Activated CD4-positive, alpha-beta memory T cell treated with anti-CD3 and anti-CD28 coated beads for 36 hours (primary cell): ENCODE measurements around the gene MICAL3. TPM values are rescaled to one million over a fixed set of nuclear protein-coding genes. Genes with fewer than 3 reads are reported as not detected.

ENCODE experiments used
- CTCF ChIA-PET: fragments of 350-600 bp; sonication (Branson Sonifier 250); formaldehyde crosslinking; loops from one replicate; lab custom pipeline; 2021; ENCODE audit warnings: antibody characterized with exemption, inconsistent platforms; lab: Charles Lee
- POLR2A ChIA-PET: fragments of 350-600 bp; sonication (Branson Sonifier 250); formaldehyde crosslinking; loops from one replicate; lab custom pipeline; 2021; ENCODE audit warnings: antibody characterized with exemption; lab: Charles Lee
- DNase-seq: peaks from one replicate; pipeline ENCODE4 v3.0.0-alpha.2; 2020
- H3K27ac Mint-ChIP-seq: one replicate; pipeline ENCODE4 v1.8.0; 2021; ENCODE audit warnings: mixed read lengths
- H3K27me3 Mint-ChIP-seq: one replicate; pipeline ENCODE4 v1.8.0; 2021; ENCODE audit warnings: mixed read lengths
- H3K36me3 Mint-ChIP-seq: one replicate; pipeline ENCODE4 v1.8.0; 2021; ENCODE audit warnings: mixed read lengths
- H3K4me1 Mint-ChIP-seq: one replicate; pipeline ENCODE4 v1.8.0; 2021; ENCODE audit warnings: low read depth, mixed read lengths
- H3K4me3 Mint-ChIP-seq: one replicate; pipeline ENCODE4 v1.8.0; 2021; ENCODE audit warnings: mild to moderate bottlenecking, mixed read lengths
- H3K9me3 Mint-ChIP-seq: one replicate; pipeline ENCODE4 v1.8.0; 2021; ENCODE audit warnings: mixed read lengths
- intact Hi-C: fragments of 100-400 bp; cut with micrococcal nuclease; formaldehyde crosslinking; loops from one replicate; pipeline ENCODE4 v1.15.1; 2023
- total RNA-seq, 2 experiments: library from RNA; stranded (reverse); gene quantifications; one replicate each; pipeline ENCODE4 v1.2.3, GENCODE V29; 2021

MICAL3 gene
- total RNA-seq, 2 experiments from 2014 or later, result 29.7 to 37.2 TPM

- ChIA-PET POLR2A (no interaction called here), CTCF (no interaction called here)
- H3K27me3 Mint-ChIP-seq, result no peaks in the 10 kb centered on the region
- intact Hi-C loops, result no loop called here
- H3K9me3 Mint-ChIP-seq, result no peaks in the 10 kb centered on the region
- DNase-seq, result no peak
- no peak overlapping the region for H3K27ac Mint-ChIP-seq
- peaks cover 13% of the 10 kb centered on the region for H3K36me3 Mint-ChIP-seq
- no peaks in the 10 kb centered on the region for H3K4me1 Mint-ChIP-seq
- H3K4me3 Mint-ChIP-seq, result no peak overlapping the region
These were observed 220.6 kb downstream of the MICAL3 start for GRCh38 chr22:17803609-17804270.

DNA sequence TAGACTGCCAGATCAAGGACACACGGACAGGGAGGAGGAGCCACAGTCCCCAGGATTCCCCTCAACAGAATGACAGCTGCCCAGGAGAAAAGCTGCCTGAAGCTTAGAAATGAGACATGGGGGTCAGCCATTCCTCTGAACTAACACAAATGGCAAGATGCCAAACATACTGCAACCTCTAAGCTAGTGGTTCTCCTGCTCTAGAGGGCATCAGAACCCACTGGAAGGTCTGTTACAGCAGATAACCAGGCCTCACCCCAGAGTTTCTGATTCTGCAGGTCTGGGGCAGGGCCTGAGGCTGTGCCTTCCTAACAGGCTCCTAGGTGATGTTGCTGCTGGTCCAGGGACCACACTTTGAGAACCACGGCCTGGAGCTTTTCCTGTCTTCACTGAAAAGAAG lies 221.5 kb downstream of the MICAL3 start:
- H3K4me3 Mint-ChIP-seq, result no peak overlapping the region
- no peaks in the 10 kb centered on the region for H3K27me3 Mint-ChIP-seq
- CTCF ChIA-PET, result no interaction called here
- DNase-seq, result no peak
- no peaks in the 10 kb centered on the region for H3K9me3 Mint-ChIP-seq
- H3K27ac Mint-ChIP-seq, result no peak overlapping the region
- intact Hi-C loops, result no loop called here
- peaks cover 13% of the 10 kb centered on the region for H3K36me3 Mint-ChIP-seq
- POLR2A ChIA-PET, result no interaction called here
- peaks cover 3% of the 10 kb centered on the region for H3K4me1 Mint-ChIP-seq

GRCh38 chr22:17802411-17802810 lies 221.9 kb downstream of the MICAL3 start:
- Mint-ChIP-seq H3K4me1 (peaks cover 3% of the 10 kb centered on the region), H3K9me3 (no peaks in the 10 kb centered on the region), H3K27ac (no peak overlapping the region), H3K27me3 (no peaks in the 10 kb centered on the region), H3K4me3 (no peak overlapping the region), H3K36me3 (peaks cover 9% of the 10 kb centered on the region)
- DNase-seq, result no peak
- ChIA-PET POLR2A (no interaction called here), CTCF (no interaction called here)
- intact Hi-C loops, result no loop called here

- DNase-seq, result no peak
- H3K27ac Mint-ChIP-seq, result no peak overlapping the region
- ChIA-PET POLR2A (no interaction called here), CTCF (interaction anchor here (1.0 kb wide), 1 partner anchor 13 kb away, joined by 4 read pairs; no protein-coding TSS in a partner anchor)
- H3K27me3 Mint-ChIP-seq, result no peaks in the 10 kb centered on the region
- intact Hi-C loops, result no loop called here
- H3K9me3 Mint-ChIP-seq, result no peaks in the 10 kb centered on the region
- no peaks in the 10 kb centered on the region for H3K36me3 Mint-ChIP-seq
- H3K4me3 Mint-ChIP-seq, result no peak overlapping the region
- peaks cover 3% of the 10 kb centered on the region for H3K4me1 Mint-ChIP-seq
These were observed 226.4 kb downstream of the MICAL3 start for GRCh38 chr22:17797721-17798559.

- no peaks in the 10 kb centered on the region for H3K9me3 Mint-ChIP-seq
- intact Hi-C loops, result no loop called here
- no peak for DNase-seq
- no peak overlapping the region for H3K27ac Mint-ChIP-seq
- POLR2A ChIA-PET, result no interaction called here
- peaks cover 3% of the 10 kb centered on the region for H3K4me1 Mint-ChIP-seq
- H3K27me3 Mint-ChIP-seq, result no peaks in the 10 kb centered on the region
- no peaks in the 10 kb centered on the region for H3K36me3 Mint-ChIP-seq
- no peak overlapping the region for H3K4me3 Mint-ChIP-seq
- CTCF ChIA-PET, result no interaction called here
These were observed 227.7 kb downstream of the MICAL3 start for GRCh38 chr22:17796695-17797094.

GRCh38 chr22:17795661-17796548 lies 228.5 kb downstream of the MICAL3 start:
- ChIA-PET POLR2A (no interaction called here), CTCF (no interaction called here)
- Mint-ChIP-seq H3K4me3 (no peak overlapping the region), H3K27me3 (no peaks in the 10 kb centered on the region), H3K9me3 (no peaks in the 10 kb centered on the region), H3K4me1 (peaks cover 3% of the 10 kb centered on the region), H3K27ac (no peak overlapping the region), H3K36me3 (no peaks in the 10 kb centered on the region)
- no peak for DNase-seq
- intact Hi-C loops, result no loop called here

DNA sequence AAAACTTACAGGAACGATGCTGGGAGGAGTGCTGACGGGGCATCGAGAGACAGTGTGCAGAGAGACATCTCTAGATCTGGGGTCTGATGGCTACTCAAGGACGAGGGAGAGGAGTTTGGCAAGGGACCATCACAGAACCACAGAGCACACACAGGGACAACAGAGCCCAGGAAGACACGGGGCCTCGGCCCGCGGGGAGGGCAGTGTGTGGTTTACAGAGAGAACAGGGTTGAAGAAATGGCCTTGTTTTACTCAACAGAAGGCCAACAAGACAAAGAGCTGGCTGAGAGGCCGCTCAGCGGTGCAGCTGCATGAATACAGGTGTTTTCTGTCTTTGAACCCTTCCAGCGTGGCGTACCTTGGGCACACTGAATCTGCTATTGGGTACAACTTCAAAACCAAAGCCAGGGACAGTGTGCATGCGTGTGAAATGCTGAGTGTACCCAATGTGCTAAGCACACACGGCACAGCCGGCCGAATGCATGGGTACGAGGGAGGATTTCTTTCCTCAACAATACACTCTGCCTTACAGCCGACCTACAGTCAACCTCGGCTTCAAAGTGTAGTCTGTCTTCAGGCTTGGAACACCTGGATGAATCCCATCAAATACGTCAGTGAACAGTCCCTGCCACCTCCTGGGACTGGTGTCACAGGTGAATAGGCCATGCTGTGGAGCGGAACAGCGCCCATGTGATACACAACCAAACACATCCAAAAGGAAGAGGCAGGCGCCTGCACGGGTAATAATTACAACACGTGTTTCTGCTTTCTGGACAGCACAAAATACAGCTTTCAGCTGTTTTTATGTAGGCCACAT lies 229.4 kb downstream of the MICAL3 start:
- CTCF ChIA-PET, result no interaction called here
- no peaks in the 10 kb centered on the region for H3K9me3 Mint-ChIP-seq
- H3K4me1 Mint-ChIP-seq, result peaks cover 3% of the 10 kb centered on the region

GRCh38 chr22:17792854-17793434 lies 231.4 kb downstream of the MICAL3 start:
- no peaks in the 10 kb centered on the region for H3K9me3 Mint-ChIP-seq
- no peak overlapping the region for H3K4me3 Mint-ChIP-seq
- DNase-seq, result no peak
- H3K36me3 Mint-ChIP-seq, result peaks cover 3% of the 10 kb centered on the region
- H3K27ac Mint-ChIP-seq, result no peak overlapping the region
- POLR2A ChIA-PET, result no interaction called here
- H3K4me1 Mint-ChIP-seq, result no peaks in the 10 kb centered on the region
- CTCF ChIA-PET, result interaction anchor here (1.3 kb wide), 1 partner anchor 283 kb away, joined by 3 read pairs; no protein-coding TSS in a partner anchor
- no peaks in the 10 kb centered on the region for H3K27me3 Mint-ChIP-seq
- intact Hi-C loops, result no loop called here

More for the DNA sequence above, 229.4 kb downstream of the MICAL3 start:
- POLR2A ChIA-PET, result interaction anchor here (0.7 kb wide), 1 partner anchor 281 kb away, joined by 3 read pairs; no protein-coding TSS in a partner anchor
- Mint-ChIP-seq H3K36me3 (no peaks in the 10 kb centered on the region), H3K27ac (no peak overlapping the region), H3K27me3 (no peaks in the 10 kb centered on the region), H3K4me3 (no peak overlapping the region)
- intact Hi-C loops, result no loop called here
- no peak for DNase-seq

GRCh38 chr22:17792299-17792698 lies 232.1 kb downstream of the MICAL3 start:
- ChIA-PET POLR2A (no interaction called here), CTCF (interaction anchor here (1.3 kb wide), 1 partner anchor 284 kb away, joined by 3 read pairs; no protein-coding TSS in a partner anchor)
- Mint-ChIP-seq H3K36me3 (peaks cover 3% of the 10 kb centered on the region), H3K27ac (no peak overlapping the region), H3K9me3 (no peaks in the 10 kb centered on the region), H3K4me3 (no peak overlapping the region), H3K4me1 (no peaks in the 10 kb centered on the region), H3K27me3 (no peaks in the 10 kb centered on the region)
- DNase-seq, result no peak
- intact Hi-C loops, result no loop called here

GRCh38 chr22:17791196-17791595 lies 233.2 kb downstream of the MICAL3 start:
- intact Hi-C loops, result no loop called here
- no peaks in the 10 kb centered on the region for H3K9me3 Mint-ChIP-seq
- no peaks in the 10 kb centered on the region for H3K27me3 Mint-ChIP-seq
- peaks cover 3% of the 10 kb centered on the region for H3K36me3 Mint-ChIP-seq
- no peaks in the 10 kb centered on the region for H3K4me1 Mint-ChIP-seq
- DNase-seq, result no peak
- no peak overlapping the region for H3K4me3 Mint-ChIP-seq
- ChIA-PET CTCF (interaction anchor here (1.3 kb wide), 1 partner anchor 285 kb away, joined by 3 read pairs; no protein-coding TSS in a partner anchor), POLR2A (no interaction called here)
- H3K27ac Mint-ChIP-seq, result no peak overlapping the region
